NCI-H2196 treated with DMSO at 0.1 percent for 48 hours (cell line): ENCODE measurements around the gene C19orf53.
"Not testable (repeated sequence)": the region's sequence is repeated elsewhere in the genome, so short reads cannot be mapped to it uniquely, and the experiment has no call there.

Experiments
- DNase-seq: peaks from one replicate; lab custom pipeline; 2025; ENCODE audit not compliant: unreplicated experiment; lab: John Stamatoyannopoulos, UW

C19orf53 gene

DNA sequence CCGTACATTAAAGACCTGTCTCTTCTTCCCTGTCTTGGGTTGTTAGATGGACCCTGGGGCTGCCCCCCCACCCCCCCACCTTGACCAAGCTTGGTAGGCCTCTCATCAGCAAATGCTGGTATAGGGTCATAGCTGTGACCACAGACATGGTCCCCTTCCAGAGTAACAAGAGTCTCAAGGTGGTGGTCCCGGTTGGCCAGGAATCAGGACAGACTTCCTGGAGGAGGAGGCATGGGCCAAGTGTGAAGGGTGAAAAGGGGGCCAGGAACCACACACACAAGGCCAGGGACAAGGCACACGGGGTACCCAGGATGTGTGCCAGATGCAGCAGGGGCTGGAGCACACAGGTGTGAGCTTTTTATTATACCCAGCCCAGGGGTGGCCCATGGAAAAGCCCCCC is 11.0 kb upstream of the C19orf53 start:
- DNase-seq: no peak

DNA sequence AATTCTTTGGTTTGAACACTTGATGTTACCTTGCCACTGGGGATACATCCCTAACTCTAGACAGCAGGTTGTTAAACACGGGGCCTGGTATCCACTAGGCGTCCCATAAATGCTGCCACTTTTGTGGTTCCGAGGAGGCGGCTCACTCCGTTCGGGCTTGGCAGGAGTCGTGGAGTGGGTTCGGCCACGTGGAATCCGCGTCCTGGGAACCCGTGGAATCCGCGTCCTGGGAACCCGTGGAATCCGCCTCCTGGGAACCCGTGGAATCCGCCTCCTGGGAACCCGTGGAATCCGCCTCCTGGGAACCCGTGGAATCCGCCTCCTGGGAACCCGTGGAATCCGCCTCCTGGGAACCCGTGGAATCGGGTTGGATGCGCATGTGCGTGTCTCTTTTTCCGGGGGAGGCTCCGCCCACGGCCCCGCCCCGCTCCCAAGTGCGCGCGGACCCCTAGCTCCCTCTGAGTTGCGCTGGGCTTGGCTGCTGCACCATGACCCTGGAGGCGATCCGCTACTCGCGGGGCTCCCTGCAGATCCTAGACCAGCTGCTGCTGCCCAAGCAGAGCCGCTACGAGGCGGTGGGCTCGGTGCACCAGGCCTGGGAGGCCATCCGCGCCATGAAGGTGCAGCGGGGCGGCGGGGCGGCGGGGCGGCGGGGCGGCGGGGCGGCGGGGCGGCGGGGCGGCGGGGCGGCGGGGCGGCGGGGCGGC is 10.0 kb upstream of the C19orf53 start, which contains the start of gene MRI1:
Gene MRI1, plus strand, starts transcription at position 422 of the 707 bp plus-strand sequence. Its CDS starts 67 bp downstream, at position 489.
- peak; percentile 23 for DNase-seq

DNA sequence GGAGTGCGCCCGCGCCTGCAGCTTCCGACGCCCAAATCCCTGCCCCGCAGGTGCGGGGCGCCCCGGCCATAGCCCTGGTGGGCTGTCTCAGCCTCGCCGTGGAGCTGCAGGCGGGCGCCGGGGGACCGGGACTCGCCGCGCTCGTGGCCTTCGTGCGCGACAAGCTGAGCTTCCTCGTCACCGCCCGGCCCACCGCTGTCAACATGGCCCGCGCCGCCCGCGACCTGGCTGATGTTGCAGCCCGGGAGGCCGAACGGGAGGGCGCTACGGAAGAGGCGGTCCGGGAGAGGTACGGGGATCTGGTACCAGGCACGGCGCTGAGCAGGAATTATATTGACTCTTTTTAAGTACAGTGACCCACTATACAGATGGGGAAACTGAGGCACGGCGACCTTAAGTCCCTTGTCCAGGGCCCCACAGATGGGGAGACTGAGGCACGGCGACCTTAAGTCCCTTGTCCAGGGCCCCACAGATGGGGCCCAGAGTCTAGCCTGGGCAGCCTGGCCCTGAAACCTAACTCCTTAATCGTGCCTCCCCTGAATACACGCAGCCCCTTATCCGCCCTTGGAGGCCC is 9.3 kb upstream of the C19orf53 start:
- DNase-seq: no peak

DNA sequence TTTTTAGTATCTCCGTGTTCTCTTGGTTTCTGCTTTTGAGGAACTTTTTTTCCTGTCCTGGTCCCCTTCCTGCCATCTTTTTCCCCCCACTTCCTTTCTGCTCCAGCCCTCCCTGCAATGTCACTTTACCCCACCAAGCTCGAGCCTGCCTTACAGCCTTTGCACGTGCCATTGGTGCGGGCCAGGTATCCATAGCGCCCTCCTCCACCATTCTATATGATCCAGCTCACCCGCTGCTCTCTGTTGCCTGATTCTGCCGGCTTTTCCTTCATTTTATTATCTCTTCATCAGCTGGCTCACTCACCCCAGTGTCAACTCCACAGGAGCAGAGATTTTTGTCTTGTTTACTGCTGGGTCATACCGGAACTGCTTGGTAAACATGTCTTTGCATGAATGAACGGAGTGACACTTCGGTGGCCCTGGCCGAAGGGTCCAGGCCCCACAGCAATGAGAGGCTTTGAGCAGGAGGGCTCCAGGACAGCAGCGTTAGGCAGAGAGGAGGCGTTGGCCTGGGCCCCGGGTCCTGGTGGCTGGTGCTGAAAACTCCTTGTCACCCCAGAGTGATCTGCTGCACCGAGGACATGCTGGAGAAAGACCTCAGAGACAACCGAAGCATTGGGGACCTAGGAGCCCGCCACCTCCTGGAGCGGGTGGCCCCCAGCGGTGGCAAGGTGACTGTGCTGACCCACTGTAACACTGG is 8.7 kb upstream of the C19orf53 start:
- no peak for DNase-seq

DNA sequence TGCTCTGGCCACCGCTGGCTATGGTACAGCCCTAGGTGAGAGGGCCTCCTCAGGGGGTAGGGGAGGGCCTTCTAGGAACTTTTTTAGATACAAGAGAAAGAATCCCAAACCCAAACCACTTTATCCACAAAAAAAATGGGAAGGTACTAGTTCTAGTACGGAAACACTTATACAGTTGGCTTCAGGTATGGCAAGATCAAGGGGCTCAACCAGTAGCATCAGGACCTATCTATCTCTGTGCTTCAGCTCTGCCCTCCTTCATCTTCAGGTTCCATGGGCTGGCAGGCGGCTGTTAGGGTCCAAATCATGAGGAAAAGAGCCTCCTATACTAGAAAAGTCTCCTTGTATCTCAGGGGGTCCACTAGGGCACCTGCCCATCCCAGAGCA is 8.2 kb upstream of the C19orf53 start:
- DNase-seq: no peak

DNA sequence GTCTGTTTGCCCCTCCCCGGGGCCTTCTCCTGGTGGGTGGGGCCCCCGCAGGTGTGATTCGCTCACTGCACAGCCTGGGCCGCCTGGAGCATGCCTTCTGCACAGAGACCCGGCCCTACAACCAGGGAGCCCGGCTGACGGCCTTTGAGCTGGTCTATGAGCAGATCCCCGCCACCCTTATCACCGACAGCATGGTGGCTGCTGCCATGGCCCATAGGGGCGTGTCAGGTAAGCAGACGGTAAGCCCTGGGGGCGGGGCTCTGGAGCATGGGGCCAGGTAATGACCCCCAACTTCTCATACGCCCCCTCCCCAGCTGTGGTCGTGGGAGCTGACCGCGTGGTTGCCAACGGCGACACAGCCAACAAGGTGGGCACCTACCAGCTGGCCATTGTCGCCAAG is 5.7 kb upstream of the C19orf53 start:
- no peak for DNase-seq

DNA sequence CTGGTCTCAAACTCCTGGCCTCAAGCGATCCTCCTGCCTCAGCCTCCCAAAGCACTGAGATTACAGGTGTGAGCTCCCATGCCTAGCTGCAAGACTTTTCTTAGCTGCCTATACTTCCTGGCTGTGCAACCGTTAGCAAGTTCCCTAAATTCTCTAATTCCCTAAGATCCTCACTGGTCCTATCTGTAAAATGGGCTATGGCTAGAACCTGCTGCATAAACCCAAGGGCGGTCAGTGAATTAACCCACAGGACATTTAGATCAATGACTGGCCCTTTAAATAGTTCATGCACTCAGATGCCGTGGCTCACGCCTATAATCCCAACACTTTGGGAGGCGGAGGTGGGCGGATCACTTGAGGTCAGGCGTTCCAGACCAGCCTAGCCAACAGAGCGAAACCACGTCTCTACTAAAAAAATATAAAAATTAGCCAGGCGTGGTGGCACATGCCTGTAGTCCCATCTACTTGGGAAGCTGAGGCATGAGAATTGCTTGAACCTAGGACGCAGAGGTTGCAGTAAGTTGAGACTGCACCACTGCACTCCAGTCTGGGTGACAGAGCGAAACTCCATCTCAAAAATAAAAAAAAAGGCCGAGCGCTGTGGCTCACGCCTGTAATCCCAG is 4.1 kb upstream of the C19orf53 start:
- DNase-seq: no peak

DNA sequence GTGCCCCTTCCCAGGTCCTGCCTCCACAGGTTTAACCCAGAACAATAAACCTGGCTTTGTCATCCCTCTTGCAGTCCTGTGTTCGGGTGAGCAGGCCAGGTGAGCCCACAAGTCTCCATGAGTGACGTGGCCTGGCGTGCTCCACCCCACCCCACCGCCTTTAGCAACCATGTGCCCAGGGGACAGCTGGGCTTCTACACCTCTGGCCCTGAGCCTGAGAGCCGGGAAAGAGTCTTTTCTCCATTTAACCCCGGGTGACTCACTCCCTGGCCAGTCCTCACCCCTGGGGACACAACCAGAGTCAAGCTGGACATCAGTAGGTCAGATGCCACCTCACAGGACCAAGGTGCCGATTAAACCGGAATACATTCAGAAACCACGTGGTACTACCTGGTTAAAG is 4.1 kb downstream of the C19orf53 start:
- no peak for DNase-seq

DNA sequence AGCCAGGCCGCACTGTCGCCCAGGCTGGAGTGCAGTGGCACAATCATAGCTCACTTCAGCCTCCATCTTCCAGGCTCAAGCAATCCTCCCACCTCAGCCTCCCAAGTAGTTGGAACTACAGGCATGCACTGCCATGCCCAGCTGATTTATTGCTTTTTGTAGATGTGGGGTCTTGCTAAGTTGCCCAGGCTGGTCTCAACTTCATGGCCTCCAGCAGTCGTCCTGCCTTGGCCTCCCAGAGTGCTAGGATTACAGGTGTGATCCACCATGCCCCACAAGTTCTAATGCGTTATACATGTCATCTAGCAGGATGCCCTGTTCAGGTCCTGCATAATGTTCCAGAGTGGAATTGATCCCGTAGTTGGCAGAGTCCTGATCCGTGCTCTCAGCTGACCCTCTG is 4.6 kb downstream of the C19orf53 start:
- no peak for DNase-seq

DNA sequence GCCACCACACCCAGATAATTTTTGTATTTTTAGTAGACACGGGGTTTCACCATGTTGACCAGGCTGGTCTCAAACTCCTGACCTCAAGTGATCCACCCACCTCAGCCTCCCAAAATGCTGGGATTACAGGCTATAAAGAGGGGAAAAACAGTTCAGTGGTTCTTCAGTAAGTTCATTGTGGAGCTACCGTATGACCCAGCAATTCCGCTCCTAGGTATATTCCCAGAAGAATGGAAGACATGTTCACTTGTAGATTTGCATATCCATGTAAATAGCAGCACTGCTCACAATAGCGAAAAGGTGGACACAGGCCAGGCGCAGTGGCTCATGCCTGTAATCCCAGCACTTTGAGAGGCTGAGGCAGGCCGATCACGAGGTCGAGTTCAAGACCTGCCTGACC is 5.5 kb downstream of the C19orf53 start:
- DNase-seq: not testable (repeated sequence)

DNA sequence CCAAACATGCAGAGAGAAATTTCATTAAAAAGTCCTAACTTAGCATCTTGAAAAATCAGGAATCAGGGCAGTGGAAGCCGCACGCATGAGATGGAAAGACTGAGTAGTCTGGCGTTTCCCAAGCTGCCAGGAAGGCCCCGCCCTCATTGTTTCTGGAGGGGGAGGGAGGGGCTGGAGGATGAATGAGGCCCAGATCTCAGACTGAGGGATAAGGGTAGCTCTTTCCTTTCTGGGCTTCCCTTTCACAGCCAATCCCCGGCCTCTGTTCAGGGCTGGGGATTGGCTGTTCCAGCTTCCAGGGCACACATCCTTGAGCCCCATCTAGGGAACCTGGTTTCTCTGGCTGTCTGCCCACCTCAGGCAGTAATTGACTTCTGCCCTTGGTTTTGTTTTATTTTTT is 7.3 kb downstream of the C19orf53 start:
- peak; percentile 80 for DNase-seq

DNA sequence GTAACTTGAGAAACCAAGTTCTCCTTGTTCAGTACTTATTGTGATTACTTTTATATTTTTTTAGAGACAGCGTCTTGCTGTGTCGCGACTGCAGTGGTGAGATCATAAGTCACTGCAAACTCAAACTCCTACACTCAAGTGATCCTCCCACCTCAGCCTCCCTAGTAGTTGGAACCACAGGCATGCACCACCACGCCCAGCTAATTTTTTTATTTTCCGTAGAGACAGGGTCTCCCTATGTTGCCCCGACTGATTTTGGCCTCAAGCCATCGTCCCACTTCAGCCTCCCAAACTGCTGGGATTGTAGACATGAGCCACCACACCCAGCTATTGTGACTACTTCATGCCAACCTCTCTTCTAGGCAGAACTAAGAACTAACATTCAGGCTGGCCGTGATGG is 8.3 kb downstream of the C19orf53 start:
- DNase-seq: no peak

DNA sequence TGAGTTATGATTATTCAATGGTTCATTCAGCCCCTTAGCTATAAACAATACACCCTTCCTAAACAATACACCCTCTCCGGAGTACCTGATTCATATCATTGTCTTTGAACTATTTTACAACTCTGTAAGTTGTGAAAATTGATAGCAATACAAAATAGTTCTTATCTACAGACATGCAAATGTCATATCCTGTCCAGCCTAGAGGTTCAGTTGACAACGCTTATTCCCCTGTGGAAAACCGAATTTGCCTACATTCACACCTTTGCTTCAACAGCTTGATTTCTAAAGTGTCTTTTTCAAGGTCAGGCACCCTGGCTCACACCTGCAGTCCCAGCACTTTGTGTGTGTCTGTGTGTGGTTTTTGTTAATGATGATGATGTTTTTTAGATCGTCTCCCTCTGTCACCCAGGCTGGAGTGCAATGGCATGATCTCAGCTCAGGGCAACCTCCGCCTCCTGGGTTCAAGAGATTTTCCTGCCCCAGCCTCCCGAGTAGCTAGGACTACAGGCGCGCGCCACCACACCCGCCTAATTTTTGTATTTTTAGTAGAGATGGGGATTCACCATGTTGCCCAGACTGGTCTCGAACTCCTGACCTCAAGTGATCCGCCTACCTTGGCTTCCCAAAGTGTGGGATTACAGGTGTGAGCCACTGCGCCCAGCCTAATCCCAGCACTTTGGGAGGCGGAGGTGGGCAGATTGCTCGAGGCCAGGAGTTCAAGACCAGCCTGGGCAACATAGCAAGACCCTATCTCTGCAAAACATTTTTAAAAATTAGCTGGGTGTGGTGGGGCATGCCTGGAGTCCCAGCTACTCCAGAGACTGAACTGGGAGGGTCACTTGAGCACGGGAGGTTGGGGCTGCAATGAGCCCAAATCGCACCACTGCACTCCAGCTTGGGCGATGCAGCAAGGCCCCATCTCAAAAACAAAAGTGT is 9.6 kb downstream of the C19orf53 start:
- no peak for DNase-seq

DNA sequence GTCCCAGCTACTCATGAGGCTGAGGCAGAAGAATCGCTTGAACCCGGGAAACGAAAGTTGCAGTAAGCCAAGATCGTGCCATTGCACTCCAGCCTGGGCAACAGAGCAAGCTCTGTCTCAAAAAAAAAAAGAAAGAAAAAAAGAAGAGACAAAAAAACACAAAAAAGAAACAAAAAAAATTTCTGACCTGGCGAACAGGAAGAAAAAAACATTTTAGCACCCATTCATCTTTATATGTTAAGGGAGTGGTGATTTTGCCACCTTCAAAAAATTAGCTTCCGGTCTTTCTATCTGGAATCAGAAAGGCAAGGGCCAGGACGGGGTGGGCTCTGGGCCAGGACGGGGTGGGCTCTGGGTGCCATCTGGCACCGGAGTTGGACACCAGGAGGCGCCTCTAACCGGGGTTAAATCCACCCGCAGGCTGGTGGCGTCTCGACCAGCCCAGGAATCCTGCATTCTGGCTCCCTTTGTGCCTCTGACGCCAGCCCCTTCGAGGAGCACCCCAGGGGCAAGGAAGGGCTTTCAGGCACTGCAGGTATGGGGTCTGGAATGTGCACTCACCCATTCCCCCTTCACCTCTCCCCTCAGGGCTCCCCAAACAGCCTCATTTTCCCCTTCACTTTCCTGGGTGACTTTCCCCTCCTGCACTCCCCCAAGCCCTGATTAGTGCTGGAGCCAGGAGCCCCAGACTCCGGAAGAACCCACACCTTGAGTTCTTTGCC is 10.6 kb downstream of the C19orf53 start:
- DNase-seq: no peak

DNA sequence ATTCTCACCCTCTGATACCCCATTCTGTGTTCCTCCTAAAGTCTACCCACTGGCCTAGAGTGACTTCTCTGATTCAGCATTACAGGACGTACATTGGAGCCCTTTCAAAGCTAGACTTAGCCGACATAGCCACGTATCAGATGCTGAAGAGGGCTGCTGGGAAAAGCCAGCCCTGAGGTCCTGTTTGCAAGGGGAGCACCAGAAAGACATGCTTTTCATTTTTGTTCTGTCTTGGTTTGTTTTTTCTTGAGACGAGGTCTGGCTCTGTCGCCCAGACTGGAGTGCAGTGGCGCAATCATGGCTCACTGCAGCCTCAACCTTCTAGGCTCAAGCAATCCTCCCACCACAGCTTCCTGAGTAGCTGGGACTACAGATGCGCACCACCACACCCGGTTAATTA is 14.7 kb downstream of the C19orf53 start:
- DNase-seq: no peak

DNA sequence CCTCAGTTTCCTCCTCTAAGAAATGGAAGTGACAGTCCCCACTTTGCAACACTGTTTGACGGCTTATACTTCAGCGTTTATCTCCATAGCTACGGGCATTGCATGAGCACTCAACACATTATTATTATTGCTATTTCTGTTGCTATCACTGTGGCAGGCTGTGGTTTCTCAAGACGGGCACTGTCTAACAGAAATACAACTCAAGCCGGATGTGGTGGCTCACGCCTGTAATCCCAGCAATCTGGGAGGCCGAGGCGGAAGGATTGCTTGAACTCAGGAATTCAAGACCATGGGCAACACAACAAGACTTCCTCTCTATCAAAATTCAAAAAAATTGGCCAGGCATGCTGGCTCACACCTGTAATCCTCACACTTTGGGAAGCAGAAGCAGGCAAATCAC is 16.1 kb downstream of the C19orf53 start:
- DNase-seq: no peak

DNA sequence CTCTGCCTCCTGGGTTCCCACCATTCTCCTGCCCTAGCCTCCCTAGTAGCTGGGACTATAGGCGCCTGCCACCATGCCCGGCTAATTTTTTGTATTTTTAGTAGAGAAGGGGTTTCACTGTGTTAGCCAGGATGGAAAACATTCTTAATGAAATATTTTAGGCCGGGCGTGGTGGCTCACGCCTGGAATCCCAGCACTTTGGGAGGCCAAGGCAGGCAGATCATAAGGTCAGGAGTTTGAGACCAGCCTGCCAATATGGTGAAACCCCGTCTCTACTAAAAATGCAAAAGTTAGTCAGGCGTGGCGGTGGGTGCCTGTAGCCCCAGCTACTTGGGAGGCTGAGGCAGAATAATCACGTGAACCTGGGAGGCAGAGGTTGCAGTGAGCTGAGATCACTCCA is 19.1 kb downstream of the C19orf53 start:
- not testable (repeated sequence) for DNase-seq

DNA sequence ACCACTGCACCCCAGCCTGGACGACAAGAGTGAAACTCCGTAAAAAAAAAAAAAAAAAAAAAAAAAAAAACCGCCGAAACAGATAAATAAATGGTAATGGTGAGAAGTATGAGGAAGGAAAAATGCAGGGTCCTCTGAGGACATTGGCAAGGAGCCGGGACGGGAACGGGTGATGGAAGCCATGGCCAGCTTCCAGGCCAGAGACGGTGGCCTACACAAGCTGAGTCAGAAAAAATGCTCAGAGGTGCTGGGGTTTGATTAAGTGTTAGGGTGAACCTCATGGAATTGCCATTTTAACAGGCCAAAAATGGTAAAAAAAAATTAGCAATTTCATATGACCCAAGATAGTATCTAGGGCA is 20.1 kb downstream of the C19orf53 start:
- no peak for DNase-seq

DNA sequence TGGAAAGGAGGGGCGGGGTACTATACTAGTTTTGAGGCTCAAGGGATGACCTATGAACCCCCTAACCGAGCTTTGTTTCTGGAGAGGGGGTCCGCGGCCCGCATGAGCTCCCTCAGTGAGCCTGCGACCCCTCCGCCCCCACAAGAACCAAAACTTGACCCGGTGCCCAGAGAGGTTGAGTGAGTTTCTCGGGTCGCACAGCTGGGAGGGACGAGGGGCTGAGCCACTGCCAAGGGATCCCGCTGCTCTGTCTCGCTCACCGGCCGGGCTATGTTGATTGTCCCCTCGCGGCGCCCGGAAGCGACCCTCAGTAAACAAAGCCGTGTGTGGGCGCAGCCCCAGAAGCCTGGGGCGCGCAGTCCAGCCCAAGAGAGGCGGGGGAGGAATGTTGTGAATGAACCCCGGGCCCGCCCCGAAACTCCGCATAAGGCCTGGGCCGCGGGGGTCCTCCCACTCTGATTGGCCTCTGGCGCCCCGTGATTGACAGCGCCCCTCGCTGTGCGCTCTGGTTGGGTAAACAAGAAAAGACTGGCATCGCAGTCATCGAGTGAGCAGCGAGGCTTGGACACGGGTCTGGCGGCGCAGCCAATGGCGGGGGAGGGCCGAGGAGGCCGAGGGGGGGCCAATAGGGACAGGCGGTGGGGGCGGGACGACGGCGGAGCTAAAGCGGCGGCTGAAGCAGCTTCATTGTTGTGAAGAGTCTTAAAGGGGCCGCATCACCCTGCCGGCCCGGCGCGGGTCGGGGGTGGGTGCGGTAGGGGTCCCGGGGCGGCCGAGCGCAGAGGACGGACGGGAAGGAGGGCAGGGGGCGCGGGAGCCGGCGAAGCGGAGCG is 20.7 kb downstream of the C19orf53 start, which contains the start of gene ZSWIM4:
Gene ZSWIM4, plus strand, starts transcription at position 687 of the 833 bp plus-strand sequence. CDS start 206 bp downstream, outside the sequence.
- DNase-seq: peak; percentile 96
